MV-4-11 (cell line): ENCODE measurements around the gene EFCAB9.
A peak's percentile ranks its signal among the peaks of the same experiment; 100 is the strongest.

Experiments used
- DNase-seq: peaks from one replicate; lab custom pipeline; 2025; lab: John Stamatoyannopoulos, UW

EFCAB9 gene

GRCh38 chr5:172166030-172166826 lies 27.7 kb upstream of the EFCAB9 start:
- DNase-seq = no peak

- DNase-seq = no peak
Measured at GRCh38 chr5:172167895-172168294, 26.1 kb upstream of the EFCAB9 start.

- DNase-seq = no peak
Measured at GRCh38 chr5:172168311-172168710, 25.7 kb upstream of the EFCAB9 start.

GRCh38 chr5:172169216-172169615 lies 24.8 kb upstream of the EFCAB9 start:
- no peak for DNase-seq

- peak; percentile 7 for DNase-seq
Measured at GRCh38 chr5:172170251-172170701, 23.7 kb upstream of the EFCAB9 start.

GRCh38 chr5:172171118-172171517 lies 22.9 kb upstream of the EFCAB9 start:
- no peak for DNase-seq

GRCh38 chr5:172172912-172173563 lies 20.9 kb upstream of the EFCAB9 start:
- DNase-seq = no peak

GRCh38 chr5:172173564-172174153 lies 20.3 kb upstream of the EFCAB9 start:
- peak; percentile 74 for DNase-seq

GRCh38 chr5:172175263-172175719 lies 18.7 kb upstream of the EFCAB9 start:
- DNase-seq = peak; percentile 97

- no peak for DNase-seq
Measured at GRCh38 chr5:172177176-172177575, 16.8 kb upstream of the EFCAB9 start.

GRCh38 chr5:172178301-172178987 lies 15.5 kb upstream of the EFCAB9 start:
- peak; percentile 8 for DNase-seq

GRCh38 chr5:172178991-172179989 lies 14.7 kb upstream of the EFCAB9 start:
- DNase-seq = peak; percentile 87

- no peak for DNase-seq
Measured at GRCh38 chr5:172180936-172181335, 13.0 kb upstream of the EFCAB9 start.

- DNase-seq = no peak
Measured at GRCh38 chr5:172182291-172182690, 11.7 kb upstream of the EFCAB9 start.

- DNase-seq = no peak
Measured at GRCh38 chr5:172183881-172184280, 10.1 kb upstream of the EFCAB9 start.

- DNase-seq = no peak
Measured at GRCh38 chr5:172185096-172185461, 8.9 kb upstream of the EFCAB9 start.

- DNase-seq = no peak
Measured at GRCh38 chr5:172186114-172186695, 7.8 kb upstream of the EFCAB9 start.

- peak; percentile 49 for DNase-seq
Measured at GRCh38 chr5:172187118-172188032, 6.6 kb upstream of the EFCAB9 start.

GRCh38 chr5:172188033-172188892 lies 5.7 kb upstream of the EFCAB9 start, which contains the start of gene STK10:
TSS of gene STK10 (minus strand) at chr5:172188224. CDS start at chr5:172188042, 182 bp downstream.
- DNase-seq = peak; percentile 77
